Astrocyte (in vitro differentiated cells and primary cell): ENCODE results near the gene SP140. TPM values are rescaled to one million over a fixed set of nuclear protein-coding genes. Genes with fewer than 3 reads are reported as not detected.

Experiments
- DNase-seq: peaks from one replicate; pipeline ENCODE4 v3.0.0-alpha.2; 2010; ENCODE audit warnings: low read depth
- FAIRE-seq: peaks from 2 replicates; lab custom pipeline; 2011; peaks lifted over from hg19 to GRCh38; lab: Jason Lieb, UNC
- H2AFZ ChIP-seq: 2 replicates; pipeline ENCODE4 v1.6.0; 2012; ENCODE audit warnings: low read depth, low read length, inconsistent platforms
- H3K27ac ChIP-seq: 2 replicates; pipeline ENCODE4 v1.5.1; 2011; ENCODE audit warnings: low read depth, low read length, inconsistent platforms
- H3K27me3 ChIP-seq: 2 replicates; pipeline ENCODE4 v1.6.0; 2011; ENCODE audit warnings: low read length, inconsistent platforms; ENCODE audit not compliant: insufficient read depth
- H3K36me3 ChIP-seq: 2 replicates; pipeline ENCODE4 v1.5.1; 2011; ENCODE audit warnings: low read length, inconsistent platforms; ENCODE audit not compliant: insufficient read depth
- H3K4me1 ChIP-seq: 2 replicates; pipeline ENCODE4 v1.5.1; 2011; ENCODE audit warnings: low read length, inconsistent platforms; ENCODE audit not compliant: insufficient read depth
- H3K4me2 ChIP-seq: 2 replicates; pipeline ENCODE4 v1.6.0; 2012; ENCODE audit warnings: low read length, inconsistent platforms
- H3K4me3 ChIP-seq: 2 replicates; pipeline ENCODE4 v1.5.1; 2011; ENCODE audit warnings: low read depth, mild to moderate bottlenecking, low read length, inconsistent platforms; ENCODE audit not compliant: insufficient read depth
- H3K79me2 ChIP-seq: 2 replicates; pipeline ENCODE4 v1.6.0; 2012; ENCODE audit warnings: mild to moderate bottlenecking, low read length, inconsistent platforms; ENCODE audit not compliant: insufficient read depth
- H3K9ac ChIP-seq: 2 replicates; pipeline ENCODE4 v1.6.0; 2012; ENCODE audit warnings: mild to moderate bottlenecking, low read length, inconsistent platforms
- H3K9me3 ChIP-seq: 2 replicates; pipeline ENCODE4 v1.5.1; 2012; ENCODE audit warnings: low read depth, mild to moderate bottlenecking, low read length, inconsistent platforms; ENCODE audit not compliant: insufficient read depth
- H4K20me1 ChIP-seq: 2 replicates; pipeline ENCODE4 v1.6.0; 2012; ENCODE audit warnings: low read length, inconsistent platforms; ENCODE audit not compliant: insufficient read depth
- H3K27ac Mint-ChIP-seq: one replicate; pipeline ENCODE4 v1.8.0; 2021; ENCODE audit warnings: mild to moderate bottlenecking, mixed read lengths; ENCODE audit not compliant: unreplicated experiment
- H3K27me3 Mint-ChIP-seq: one replicate; pipeline ENCODE4 v1.8.0; 2021; ENCODE audit warnings: low read depth, mixed read lengths; ENCODE audit not compliant: unreplicated experiment
- H3K36me3 Mint-ChIP-seq: one replicate; pipeline ENCODE4 v1.8.0; 2021; ENCODE audit warnings: low read depth, mixed read lengths; ENCODE audit not compliant: unreplicated experiment
- H3K4me1 Mint-ChIP-seq: one replicate; pipeline ENCODE4 v1.8.0; 2021; ENCODE audit warnings: low read depth, mixed read lengths; ENCODE audit not compliant: unreplicated experiment
- H3K4me3 Mint-ChIP-seq: one replicate; pipeline ENCODE4 v1.8.0; 2021; ENCODE audit warnings: mild to moderate bottlenecking, moderate library complexity, mixed read lengths; ENCODE audit not compliant: unreplicated experiment
- H3K9me3 Mint-ChIP-seq: one replicate; pipeline ENCODE4 v1.8.0; 2021; ENCODE audit warnings: mild to moderate bottlenecking, mixed read lengths; ENCODE audit not compliant: unreplicated experiment
- CTCF ChIP-seq: IDR thresholded peaks from 2 replicates; pipeline ENCODE4 v1.5.1; 2011; ENCODE audit warnings: low read depth, mild to moderate bottlenecking, inconsistent platforms, low read length, moderate library complexity; ENCODE audit not compliant: insufficient read depth
- EZH2 ChIP-seq: IDR thresholded peaks from 2 replicates; pipeline ENCODE4 v1.6.1; 2012; ENCODE audit warnings: mild to moderate bottlenecking, low read length, inconsistent platforms; ENCODE audit not compliant: insufficient read depth
- total RNA-seq: library from RNA; stranded (reverse); gene quantifications from 2 replicates; pipeline ENCODE4 v1.2.1, GENCODE V29; 2021

The SP140 gene
- total RNA-seq, 1 donor from 2014 or later, result 18.5 TPM

- Histone ChIP-seq H4K20me1 (no peaks in the 10 kb centered on the region), H3K79me2 (no peaks in the 10 kb centered on the region), H3K9ac (peak overlapping the region; percentile 5), H2AFZ (peak overlapping the region; percentile 15), H3K4me1 (peaks cover 9% of the 10 kb centered on the region), H3K4me2 (peak overlapping the region; percentile 67), H3K9me3 (no peaks in the 10 kb centered on the region), H3K27ac (peak overlapping the region; percentile 71), H3K4me3 (no peak overlapping the region), H3K27me3 (no peaks in the 10 kb centered on the region), H3K36me3 (no peaks in the 10 kb centered on the region)
- DNase-seq (no peak), FAIRE-seq (no peak)
- H3K9me3 Mint-ChIP-seq, result peaks cover 7% of the 10 kb centered on the region
- peak overlapping the region; percentile 95 for H3K27ac Mint-ChIP-seq
- no peaks in the 10 kb centered on the region for H3K27me3 Mint-ChIP-seq
- H3K4me3 Mint-ChIP-seq, result peak overlapping the region; percentile 77
- TF ChIP-seq CTCF (no peak), EZH2 (no peak)
- H3K36me3 Mint-ChIP-seq, result peaks cover 2% of the 10 kb centered on the region
- H3K4me1 Mint-ChIP-seq, result peaks cover 36% of the 10 kb centered on the region
These were observed 5.1 kb downstream of the SP140 start for GRCh38 chr2:230230496-230231200.

- FAIRE-seq (no peak), DNase-seq (no peak)
- Histone ChIP-seq H3K36me3 (no peaks in the 10 kb centered on the region), H4K20me1 (no peaks in the 10 kb centered on the region), H3K9ac (no peak overlapping the region), H3K27me3 (no peaks in the 10 kb centered on the region), H3K9me3 (no peaks in the 10 kb centered on the region), H3K27ac (no peak overlapping the region), H3K4me3 (no peak overlapping the region), H2AFZ (no peak overlapping the region), H3K79me2 (no peaks in the 10 kb centered on the region), H3K4me1 (peaks cover 9% of the 10 kb centered on the region), H3K4me2 (peak overlapping the region; percentile 15)
- H3K4me3 Mint-ChIP-seq, result peak overlapping the region; percentile 77
- TF ChIP-seq EZH2, result no peak
- no peak for TF ChIP-seq CTCF
- H3K9me3 Mint-ChIP-seq, result peaks cover 7% of the 10 kb centered on the region
- H3K36me3 Mint-ChIP-seq, result peaks cover 4% of the 10 kb centered on the region
- H3K27ac Mint-ChIP-seq, result peak overlapping the region; percentile 95
- peaks cover 38% of the 10 kb centered on the region for H3K4me1 Mint-ChIP-seq
- H3K27me3 Mint-ChIP-seq, result no peaks in the 10 kb centered on the region
These were observed 5.7 kb downstream of the SP140 start for GRCh38 chr2:230231251-230231650.

DNA sequence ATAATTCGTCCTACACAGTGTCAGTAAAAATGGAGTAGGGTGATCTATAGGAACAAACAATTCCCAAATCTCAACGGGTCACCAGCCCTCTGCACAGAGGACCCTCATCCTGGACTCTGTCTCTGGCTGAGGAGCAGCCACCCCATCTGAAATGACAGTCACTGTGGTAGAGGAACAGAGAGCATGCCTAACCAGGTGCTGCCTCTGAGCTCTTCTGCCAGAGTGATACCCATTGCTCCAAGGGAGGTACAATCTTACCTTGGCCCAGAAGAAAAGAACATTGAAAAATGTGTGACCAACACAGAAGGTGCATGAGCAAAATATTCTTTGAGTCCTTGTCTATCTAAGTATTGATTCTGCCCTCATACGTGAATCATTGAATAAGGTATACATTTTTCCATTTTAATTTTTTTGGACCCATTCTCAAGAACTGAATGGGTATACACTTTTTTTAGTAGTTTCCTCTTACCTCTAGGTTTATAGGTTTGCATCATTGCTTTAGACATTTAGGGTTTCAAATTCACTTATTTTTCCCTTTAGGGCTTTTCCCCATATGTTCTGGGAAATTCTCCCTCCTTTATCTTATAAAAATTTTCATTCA, 8.7 kb downstream of the SP140 start:
- no peaks in the 10 kb centered on the region for H4K20me1 ChIP-seq
- H3K4me2 ChIP-seq, result no peak overlapping the region
- no peaks in the 10 kb centered on the region for H3K79me2 ChIP-seq
- no peaks in the 10 kb centered on the region for H3K36me3 ChIP-seq
- no peak overlapping the region for H3K4me3 ChIP-seq
- no peaks in the 10 kb centered on the region for H3K9me3 ChIP-seq
- H3K4me1 ChIP-seq, result peaks cover 9% of the 10 kb centered on the region
- no peaks in the 10 kb centered on the region for H3K27me3 ChIP-seq
- no peak overlapping the region for H3K4me3 Mint-ChIP-seq
- H2AFZ ChIP-seq, result no peak overlapping the region
- H3K36me3 Mint-ChIP-seq, result peaks cover 17% of the 10 kb centered on the region
- peaks cover 32% of the 10 kb centered on the region for H3K4me1 Mint-ChIP-seq
- H3K9ac ChIP-seq, result no peak overlapping the region
- H3K9me3 Mint-ChIP-seq, result peaks cover 7% of the 10 kb centered on the region
- no peak for FAIRE-seq
- no peak for DNase-seq
- peak overlapping the region; percentile 20 for H3K27ac Mint-ChIP-seq
- TF ChIP-seq CTCF (no peak), EZH2 (no peak)
- H3K27me3 Mint-ChIP-seq, result no peaks in the 10 kb centered on the region
- no peak overlapping the region for H3K27ac ChIP-seq
